Tibial artery (tissue), 4 donors: ENCODE data around the gene OTUD1.

ENCODE experiments used
- DNase-seq, 2 donors: peaks; one replicate each; pipeline ENCODE4 v3.0.0-alpha.2; 2019
- H3K27ac ChIP-seq, 2 donors: fragments of 200-600 bp; sonication (generic) in 1 of 2; 1 replicate in 1 of 2; 2 replicates in 1 of 2; pipeline ENCODE4 v1.5.1; 2018 to 2019; ENCODE audit warnings: mild to moderate bottlenecking in 1 of 2
- H3K27me3 ChIP-seq, 2 donors: fragments of 200-600 bp; sonication (generic) in 1 of 2; one replicate each; pipeline versions ENCODE4 v1.5.1 to v1.6.0; 2016 to 2019
- H3K36me3 ChIP-seq, 3 donors: fragments of 200-600 bp; sonication (generic) in 2 of 3; one replicate each; pipeline ENCODE4 v1.5.1; 2016 to 2019; ENCODE audit warnings: mild to moderate bottlenecking in 2 of 3
- H3K4me1 ChIP-seq, 4 donors: fragments of 200-600 bp; sonication (generic) in 2 of 4; 1 replicate in 3 of 4; 2 replicates in 1 of 4; pipeline ENCODE4 v1.5.1; 2016 to 2019
- H3K4me3 ChIP-seq, 2 donors: fragments of 200-600 bp; sonication (generic) in 1 of 2; 1 replicate in 1 of 2; 2 replicates in 1 of 2; pipeline ENCODE4 v1.5.1; 2018 to 2019; ENCODE audit warnings: mild to moderate bottlenecking in 2 of 2
- H3K9me3 ChIP-seq, 3 donors: fragments of 200-600 bp; sonication (generic) in 1 of 3; one replicate each; pipeline ENCODE4 v1.5.1; 2016 to 2019
- CTCF ChIP-seq, 2 experiments: fragments of 200-600 bp in 1 of 2; fragments of 450-650 bp in 1 of 2; IDR thresholded peaks; one replicate each; pipeline ENCODE4 v1.5.1; 2017 to 2019; ENCODE audit warnings: antibody characterized with exemption in 2 of 2, mild to moderate bottlenecking in 1 of 2, moderate library complexity in 1 of 2
- intact Hi-C: fragments of 100-400 bp; cut with DNase I; formaldehyde crosslinking; loops from one replicate; pipeline ENCODE4 v1.15.0; 2023; ENCODE audit warnings: low total_unique reads

The OTUD1 gene

GRCh38 chr10:23469596-23470237, 30.8 kb downstream of the OTUD1 start:
- H3K4me3 ChIP-seq = no peak overlapping the region
- no peak overlapping the region for H3K27ac ChIP-seq
- H3K9me3 ChIP-seq = no peaks in the 10 kb centered on the region
- no peaks in the 10 kb centered on the region for H3K27me3 ChIP-seq
- no peak for TF ChIP-seq CTCF (IDR thresholded peaks at IDR 0.05)
- no peaks in the 10 kb centered on the region for H3K36me3 ChIP-seq
- no peaks in the 10 kb centered on the region for H3K4me1 ChIP-seq
- no peak for DNase-seq
- intact Hi-C loops = no loop called here

- no peak overlapping the region for H3K4me3 ChIP-seq
- H3K27ac ChIP-seq = no peak overlapping the region
- H3K36me3 ChIP-seq = no peaks in the 10 kb centered on the region
- TF ChIP-seq CTCF (IDR thresholded peaks at IDR 0.05) = no peak
- H3K27me3 ChIP-seq = no peaks in the 10 kb centered on the region
- no peaks in the 10 kb centered on the region for H3K9me3 ChIP-seq
- no peak for DNase-seq
- no peaks in the 10 kb centered on the region for H3K4me1 ChIP-seq
- intact Hi-C loops = no loop called here
These were observed 33.3 kb downstream of the OTUD1 start for GRCh38 chr10:23472181-23472580.

GRCh38 chr10:23474081-23474480, 35.2 kb downstream of the OTUD1 start:
- intact Hi-C loops = no loop called here

GRCh38 chr10:23474626-23475025, 35.8 kb downstream of the OTUD1 start:
- no peak for DNase-seq
- H3K36me3 ChIP-seq = no peaks in the 10 kb centered on the region
- no peaks in the 10 kb centered on the region for H3K4me1 ChIP-seq
- no peak for TF ChIP-seq CTCF (IDR thresholded peaks at IDR 0.05)
- H3K27me3 ChIP-seq = no peaks in the 10 kb centered on the region
- intact Hi-C loops = no loop called here
- no peak overlapping the region for H3K27ac ChIP-seq
- H3K9me3 ChIP-seq = no peaks in the 10 kb centered on the region
- no peak overlapping the region for H3K4me3 ChIP-seq

More at GRCh38 chr10:23474081-23474480, 35.2 kb downstream of the OTUD1 start:
- no peaks in the 10 kb centered on the region for H3K4me1 ChIP-seq
- H3K4me3 ChIP-seq = no peak overlapping the region
- no peaks in the 10 kb centered on the region for H3K9me3 ChIP-seq
- no peak for TF ChIP-seq CTCF (IDR thresholded peaks at IDR 0.05)
- no peaks in the 10 kb centered on the region for H3K27me3 ChIP-seq
- H3K36me3 ChIP-seq = no peaks in the 10 kb centered on the region
- no peak overlapping the region for H3K27ac ChIP-seq
- no peak for DNase-seq

- peak in 1 of 2 donors; percentile 40 for DNase-seq
- no peak overlapping the region for H3K4me3 ChIP-seq
- intact Hi-C loops = no loop called here
These were observed 39.7 kb downstream of the OTUD1 start for GRCh38 chr10:23478570-23478969.

More at GRCh38 chr10:23478570-23478969, 39.7 kb downstream of the OTUD1 start:
- Histone ChIP-seq H3K27me3 (no peaks in the 10 kb centered on the region), H3K9me3 (no peaks in the 10 kb centered on the region), H3K27ac (no peak overlapping the region), H3K36me3 (no peaks in the 10 kb centered on the region), H3K4me1 (no peaks in the 10 kb centered on the region)
- no peak for TF ChIP-seq CTCF (IDR thresholded peaks at IDR 0.05)
